Mucosa of descending colon (tissue), 3 donors: ENCODE results near the gene HCFC2. TPM values are rescaled to one million over a fixed set of nuclear protein-coding genes. Genes with fewer than 3 reads are reported as not detected.

Experiments
- ATAC-seq: fragments of 200-7000 bp; cut with Tn5 transposase; one replicate; pipeline ENCODE4 v1.9.1; 2020; ENCODE audit warnings: mild to moderate bottlenecking, moderate library complexity
- DNase-seq, 3 donors: peaks; one replicate each; pipeline ENCODE4 v3.0.0-alpha.2; 2020
- H3K36me3 ChIP-seq: fragments of 200-600 bp; one replicate; pipeline ENCODE4 v1.8.0; 2021; ENCODE audit warnings: low read depth, mild to moderate bottlenecking
- H3K4me1 ChIP-seq: fragments of 200-600 bp; one replicate; pipeline ENCODE4 v1.8.0; 2021; ENCODE audit warnings: low read depth, mild to moderate bottlenecking
- H3K4me3 ChIP-seq: fragments of 200-600 bp; one replicate; pipeline ENCODE4 v1.8.0; 2021; ENCODE audit warnings: mild to moderate bottlenecking
- H3K9me3 ChIP-seq: fragments of 200-600 bp; one replicate; pipeline ENCODE4 v1.8.0; 2021; ENCODE audit warnings: mild to moderate bottlenecking
- intact Hi-C, 2 donors: fragments of 100-400 bp; cut with DNase I in 1 of 2; cut with micrococcal nuclease in 1 of 2; formaldehyde crosslinking; loops; one replicate each; pipeline versions ENCODE4 v1.11.0 to v1.11.1; 2022; cut with DNase I, micrococcal nuclease
- total RNA-seq, 3 donors: library from RNA; stranded (reverse); fragmentation: NEBNext Ultra II Directional in 2 of 3; extraction: Animal tissue kit (Norgen Biotek cat#: 25700) in 2 of 3; gene quantifications; one replicate each; pipeline versions ENCODE4 v1.2.1 to v1.2.4, GENCODE V29; 2021 to 2023
- TF ChIP-seq, protein P1 (sequence below): fragments of 200-600 bp; IDR thresholded peaks from one replicate; pipeline ENCODE4 v1.8.0; 2022; ENCODE audit warnings: antibody characterized with exemption, mild to moderate bottlenecking
- donor health status: DM: no; HTN: no; CAD: no; lungs with moderate emphysema.
- donor health status: DM: no; HTN: no; CAD: no.
- donor health status: DM: no; HTN: yes; CAD: no.

The HCFC2 gene
- total RNA-seq, 3 donors from 2014 or later, result 13.8 to 31.9 (median 14.2) TPM

- no peaks in the 10 kb centered on the region for H3K36me3 ChIP-seq
- H3K4me1 ChIP-seq, result no peaks in the 10 kb centered on the region
- ATAC-seq, result no peak
- TF ChIP-seq, protein P1, sequence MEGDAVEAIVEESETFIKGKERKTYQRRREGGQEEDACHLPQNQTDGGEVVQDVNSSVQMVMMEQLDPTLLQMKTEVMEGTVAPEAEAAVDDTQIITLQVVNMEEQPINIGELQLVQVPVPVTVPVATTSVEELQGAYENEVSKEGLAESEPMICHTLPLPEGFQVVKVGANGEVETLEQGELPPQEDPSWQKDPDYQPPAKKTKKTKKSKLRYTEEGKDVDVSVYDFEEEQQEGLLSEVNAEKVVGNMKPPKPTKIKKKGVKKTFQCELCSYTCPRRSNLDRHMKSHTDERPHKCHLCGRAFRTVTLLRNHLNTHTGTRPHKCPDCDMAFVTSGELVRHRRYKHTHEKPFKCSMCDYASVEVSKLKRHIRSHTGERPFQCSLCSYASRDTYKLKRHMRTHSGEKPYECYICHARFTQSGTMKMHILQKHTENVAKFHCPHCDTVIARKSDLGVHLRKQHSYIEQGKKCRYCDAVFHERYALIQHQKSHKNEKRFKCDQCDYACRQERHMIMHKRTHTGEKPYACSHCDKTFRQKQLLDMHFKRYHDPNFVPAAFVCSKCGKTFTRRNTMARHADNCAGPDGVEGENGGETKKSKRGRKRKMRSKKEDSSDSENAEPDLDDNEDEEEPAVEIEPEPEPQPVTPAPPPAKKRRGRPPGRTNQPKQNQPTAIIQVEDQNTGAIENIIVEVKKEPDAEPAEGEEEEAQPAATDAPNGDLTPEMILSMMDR, result no peak
- H3K4me3 ChIP-seq, result no peak overlapping the region
- intact Hi-C loops, result no loop called here
- no peak for DNase-seq
- H3K9me3 ChIP-seq, result no peaks in the 10 kb centered on the region
Measured at GRCh38 chr12:104048162-104048561, 16.2 kb upstream of the HCFC2 start.

- no peaks in the 10 kb centered on the region for H3K4me1 ChIP-seq
- DNase-seq, result no peak
- H3K9me3 ChIP-seq, result no peaks in the 10 kb centered on the region
- no peak overlapping the region for H3K4me3 ChIP-seq
- intact Hi-C loops, result no loop called here
- ATAC-seq, result no peak
- TF ChIP-seq, protein P1, result no peak
- no peaks in the 10 kb centered on the region for H3K36me3 ChIP-seq
Measured at GRCh38 chr12:104048811-104049210, 15.5 kb upstream of the HCFC2 start.

DNA sequence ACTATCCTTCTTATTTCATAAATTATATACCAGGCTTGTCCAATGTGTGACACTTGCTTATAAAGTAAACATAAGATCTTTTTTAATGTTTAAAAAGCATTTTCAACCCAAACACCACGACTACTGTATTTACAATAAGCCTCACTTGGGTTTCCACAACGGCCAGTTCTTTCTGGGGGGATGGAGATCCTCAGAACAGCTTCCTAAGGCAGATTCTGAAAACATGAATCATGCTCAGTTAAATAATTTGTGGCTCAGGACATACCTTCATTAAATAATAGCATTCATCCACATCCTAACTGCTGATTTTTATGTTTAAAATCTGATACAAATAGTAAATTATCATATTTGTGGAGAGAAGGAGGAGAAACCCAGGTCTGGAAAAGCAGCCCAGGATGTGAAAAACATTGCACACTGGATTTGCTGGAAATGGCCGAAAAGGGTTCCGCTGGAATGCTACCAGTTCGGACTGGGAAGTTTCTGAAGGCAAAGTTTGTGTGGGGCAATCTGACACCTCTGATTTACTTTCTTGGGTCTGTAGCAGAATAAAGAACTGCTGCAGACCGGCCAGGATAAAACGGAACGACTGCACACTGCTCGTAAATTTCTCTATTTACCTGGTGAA lies 14.9 kb upstream of the HCFC2 start:
- TF ChIP-seq, protein P1, result no peak
- H3K36me3 ChIP-seq, result no peaks in the 10 kb centered on the region
- ATAC-seq, result no peak
- H3K4me3 ChIP-seq, result no peak overlapping the region
- peak in 1 of 3 donors; percentile 10 for DNase-seq
- H3K4me1 ChIP-seq, result no peaks in the 10 kb centered on the region
- no peaks in the 10 kb centered on the region for H3K9me3 ChIP-seq
- intact Hi-C loops, result no loop called here

DNA sequence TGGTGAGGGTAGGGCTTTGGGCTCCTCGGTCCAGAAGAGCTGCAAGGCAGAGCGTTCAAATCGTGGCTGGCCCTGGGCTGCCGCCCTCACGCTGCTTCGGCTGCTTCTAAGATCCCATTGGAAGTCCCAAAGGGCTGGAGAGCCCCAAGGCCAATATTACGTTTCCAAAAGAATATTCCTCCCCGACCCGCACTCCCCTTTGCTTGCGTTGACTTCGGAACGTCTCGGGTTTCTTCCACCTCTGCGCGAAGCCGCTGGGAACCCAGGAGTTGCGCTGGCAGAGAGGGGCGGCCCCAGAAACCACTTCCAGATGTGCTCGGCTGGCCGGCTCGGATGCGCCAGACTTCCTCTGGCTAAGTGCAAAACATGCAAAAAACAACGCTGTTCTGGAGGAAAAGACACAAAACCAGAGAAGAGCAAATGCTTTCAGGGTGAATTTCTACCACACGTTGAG lies 14.4 kb upstream of the HCFC2 start, which contains the start of gene GLT8D2:
GLT8D2 (minus strand) TSS at position 285 of the 454 bp plus-strand sequence. CDS start 30,539 bp downstream, outside the sequence.
- DNase-seq (peak; percentile 21 to 59 (median 42)), ATAC-seq (peak; percentile 53)
- Histone ChIP-seq H3K9me3 (no peaks in the 10 kb centered on the region), H3K4me3 (no peak within 1 kb of the TSS), H3K4me1 (no peaks in the 10 kb centered on the region), H3K36me3 (no peaks in the 10 kb centered on the region)
- intact Hi-C loops, result no loop called here
- TF ChIP-seq, protein P1, result no peak

GRCh38 chr12:104050436-104050835 lies 13.9 kb upstream of the HCFC2 start:
- intact Hi-C loops, result no loop called here
- H3K36me3 ChIP-seq, result no peaks in the 10 kb centered on the region

More at GRCh38 chr12:104050436-104050835, 13.9 kb upstream of the HCFC2 start:
- DNase-seq (no peak), ATAC-seq (no peak)
- TF ChIP-seq, protein P1, result no peak
- Histone ChIP-seq H3K4me1 (no peaks in the 10 kb centered on the region), H3K4me3 (no peak overlapping the region), H3K9me3 (no peaks in the 10 kb centered on the region)
